VCaP (cell line): ENCODE data around the gene ADGRG7.

Experiments used
- H3K27ac ChIP-seq: fragments of 450-650 bp; 2 replicates; pipeline ENCODE4 v1.5.1; 2017
- CTCF ChIP-seq: fragments of 450-650 bp; conservative IDR thresholded peaks from 2 replicates; pipeline ENCODE4 v1.5.1; 2017; ENCODE audit warnings: mild to moderate bottlenecking, moderate library complexity

Gene ADGRG7, protein sequence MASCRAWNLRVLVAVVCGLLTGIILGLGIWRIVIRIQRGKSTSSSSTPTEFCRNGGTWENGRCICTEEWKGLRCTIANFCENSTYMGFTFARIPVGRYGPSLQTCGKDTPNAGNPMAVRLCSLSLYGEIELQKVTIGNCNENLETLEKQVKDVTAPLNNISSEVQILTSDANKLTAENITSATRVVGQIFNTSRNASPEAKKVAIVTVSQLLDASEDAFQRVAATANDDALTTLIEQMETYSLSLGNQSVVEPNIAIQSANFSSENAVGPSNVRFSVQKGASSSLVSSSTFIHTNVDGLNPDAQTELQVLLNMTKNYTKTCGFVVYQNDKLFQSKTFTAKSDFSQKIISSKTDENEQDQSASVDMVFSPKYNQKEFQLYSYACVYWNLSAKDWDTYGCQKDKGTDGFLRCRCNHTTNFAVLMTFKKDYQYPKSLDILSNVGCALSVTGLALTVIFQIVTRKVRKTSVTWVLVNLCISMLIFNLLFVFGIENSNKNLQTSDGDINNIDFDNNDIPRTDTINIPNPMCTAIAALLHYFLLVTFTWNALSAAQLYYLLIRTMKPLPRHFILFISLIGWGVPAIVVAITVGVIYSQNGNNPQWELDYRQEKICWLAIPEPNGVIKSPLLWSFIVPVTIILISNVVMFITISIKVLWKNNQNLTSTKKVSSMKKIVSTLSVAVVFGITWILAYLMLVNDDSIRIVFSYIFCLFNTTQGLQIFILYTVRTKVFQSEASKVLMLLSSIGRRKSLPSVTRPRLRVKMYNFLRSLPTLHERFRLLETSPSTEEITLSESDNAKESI

GRCh38 chr3:100609305-100609704 is at the start of gene ADGRG7:
TSS of gene ADGRG7 (plus strand) at chr3:100609601. CDS start at chr3:100609857, 256 bp downstream.
- no peak for TF ChIP-seq CTCF
- no peak within 1 kb of the TSS for H3K27ac ChIP-seq

- peak overlapping the region; percentile 64; the same call in 1 of the 2 replicates for H3K27ac ChIP-seq
- TF ChIP-seq CTCF, result no peak
Observed at GRCh38 chr3:100560426-100560825, 49.0 kb upstream of the ADGRG7 start.

GRCh38 chr3:100561459-100562158 is 47.8 kb upstream of the ADGRG7 start:
- H3K27ac ChIP-seq, result peak overlapping the region; percentile 64
- TF ChIP-seq CTCF, result no peak

GRCh38 chr3:100562224-100562857 is 47.1 kb upstream of the ADGRG7 start:
- TF ChIP-seq CTCF, result no peak
- peak overlapping the region; percentile 64 for H3K27ac ChIP-seq

- TF ChIP-seq CTCF, result no peak
- no peak overlapping the region for H3K27ac ChIP-seq
Observed at GRCh38 chr3:100563228-100563627, 46.2 kb upstream of the ADGRG7 start.

DNA sequence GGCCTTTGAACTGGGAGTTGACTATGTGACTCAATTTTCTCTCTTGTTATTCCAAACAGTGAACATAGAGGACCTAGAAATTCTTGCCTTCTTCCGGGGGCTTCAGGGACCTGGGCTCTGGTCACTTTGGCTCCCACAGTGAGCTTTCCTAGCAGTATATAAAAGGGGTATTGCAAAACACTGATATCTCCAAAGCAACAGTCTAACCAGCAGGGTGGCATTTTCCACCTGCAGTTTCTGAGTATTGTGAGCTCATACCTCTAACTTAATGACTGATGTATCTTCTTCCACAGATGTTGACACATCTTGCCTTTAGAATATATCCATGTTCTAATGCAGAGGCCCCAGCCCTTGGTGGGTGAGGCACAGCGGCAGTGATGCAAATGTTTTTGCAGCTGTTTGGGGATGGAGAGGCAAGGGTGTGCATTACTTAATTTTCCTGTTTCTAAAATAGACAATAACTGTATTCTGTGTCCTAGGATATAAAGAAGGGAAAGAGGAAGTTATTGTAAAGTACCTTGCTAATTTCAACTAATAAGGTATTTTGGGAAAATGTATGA is 45.7 kb upstream of the ADGRG7 start:
- TF ChIP-seq CTCF, result no peak
- H3K27ac ChIP-seq, result no peak overlapping the region
